ENCODE data around the gene GPATCH11. TPM values are rescaled to one million over a fixed set of nuclear protein-coding genes. Genes with fewer than 3 reads are reported as not detected.

GPATCH11 gene
- total and polyA plus RNA-seq, 2 of the 4 experiments (the other 2 are of a cell fraction) = 3.9 to 4.7 TPM

- Histone ChIP-seq H2BK5ac (ENCODE audit: low read depth, low read length, poor library complexity, severe bottlenecking) (no peak overlapping the region), H2AK9ac (replicated peaks; ENCODE audit: low read depth, low read length, poor library complexity) (no peak overlapping the region), H2BK120ac (ENCODE audit: low read depth, low read length) (no peak overlapping the region), H3K9me1 (ENCODE audit: insufficient read depth, low read length) (peaks cover 9% of the 10 kb centered on the region), H3K27me3 (ENCODE audit: control insufficient read depth, insufficient read depth, low read length) (no peaks in the 10 kb centered on the region), H3K36me3 (ENCODE audit: control insufficient read depth, insufficient read depth, low read length) (peaks cover 24% of the 10 kb centered on the region), H3K4me1 (ENCODE audit: control insufficient read depth, insufficient read depth, low read length) (no peaks in the 10 kb centered on the region; the same call in 1 of the 2 replicates), H3K4me2 (ENCODE audit: low read depth, low read length) (no peak overlapping the region), H3K23ac (ENCODE audit: low read depth, low read length) (no peak overlapping the region), H2BK20ac (ENCODE audit: low read depth, low read length) (no peak overlapping the region), H4K5ac (ENCODE audit: low read depth, low read length) (no peak overlapping the region), H3K9ac (ENCODE audit: low read depth, low read length) (no peak overlapping the region), H2AK5ac (ENCODE audit: low read depth, low read length) (no peak overlapping the region), H3K18ac (ENCODE audit: low read depth, low read length) (no peak overlapping the region), H3K27ac (ENCODE audit: insufficient read depth, low read length) (no peak overlapping the region), H3K79me1 (ENCODE audit: low read depth in 1 of 2, low read length in 2 of 2) (peaks cover 23 to 45% of the 10 kb centered on the region in 2 experiments), H3K9me3 (ENCODE audit: control insufficient read depth, insufficient read depth, low read length) (no peaks in the 10 kb centered on the region), H4K8ac (ENCODE audit: low read depth in 2 of 2, low read length in 2 of 2) (no peak overlapping the region), H2BK15ac (ENCODE audit: low read depth, low read length) (no peak overlapping the region), H3K4me3 (ENCODE audit: insufficient read depth, low read depth, low read length) (no peak overlapping the region), H2AFZ (replicated peaks; ENCODE audit: low read length, poor library complexity) (no peak overlapping the region), H3K4ac (ENCODE audit: low read depth, low read length) (no peak overlapping the region), H4K20me1 (ENCODE audit: insufficient read depth, low read length) (peaks cover 3% of the 10 kb centered on the region; the same call in 1 of the 2 replicates), H3K56ac (ENCODE audit: extremely low read depth, insufficient read depth, low read length) (no peak overlapping the region), H4K91ac (ENCODE audit: insufficient read depth, low read depth, low read length) (no peak overlapping the region), H3K14ac (replicated peaks; ENCODE audit: low read depth, low read length) (no peak overlapping the region)
- BruUV-seq (replicated peaks) = no TSS peak
- ChIA-PET POLR2A (ENCODE audit: unreplicated experiment) (no interaction called here), CTCF (no interaction called here)
- ATAC-seq (ENCODE audit: low read depth) (no peak), DNase-seq (no peak)
- intact Hi-C loops (cut with micrococcal nuclease) = no loop called here
- TF ChIP-seq FOS (IDR thresholded peaks at IDR 0.05; ENCODE audit: low read depth, low read length) (no peak), MAFK (IDR thresholded peaks at IDR 0.05; ENCODE audit: low read depth, low read length) (no peak), CTCF (conservative IDR thresholded peaks at IDR 0.05; ENCODE audit: low read depth, low read length) (no peak)
- 80% methylated on average over 2 of the region's 7 CpGs; no CpG with 5 or more reads in 1 of the 2 experiments for WGBS, 2 experiments (ENCODE audit: extremely low coverage in 2 of 2, insufficient read length in 1 of 2)
- in situ Hi-C loops (cut with MboI; ENCODE audit: low sequenced_read_pairs) = no loop called here
- dilution Hi-C loops (cut with HindIII; ENCODE audit: low sequenced_read_pairs, unreplicated experiment) = no loop called here
Observed at GRCh38 chr2:37148325-37148724, 64.0 kb downstream of the GPATCH11 start.

Other genes with a start within 250 kb of the GPATCH11 start
- 16.4 and 23.3 TPM in 2 replicates for gene STRN, start 118.0 kb upstream of the GPATCH11 start, total RNA-seq (2012; rRNA removed)
- gene STRN, start 118.0 kb upstream of the GPATCH11 start, polyA plus RNA-seq (2012; rRNA removed) = 4.9 and 5.1 TPM in 2 replicates
- gene HEATR5B, start 146 bp upstream of the GPATCH11 start, total RNA-seq (2012; rRNA removed) = 17.9 and 20.6 TPM in 2 replicates
- 7.6 and 8.3 TPM in 2 replicates for gene HEATR5B, start 146 bp upstream of the GPATCH11 start, polyA plus RNA-seq (2012; rRNA removed)
- gene EIF2AK2, start 72.5 kb downstream of the GPATCH11 start, total RNA-seq (2012; rRNA removed) = 16.8 and 32.2 TPM in 2 replicates
- 7.3 and 10.2 TPM in 2 replicates for gene EIF2AK2, start 72.5 kb downstream of the GPATCH11 start, polyA plus RNA-seq (2012; rRNA removed)
- not detected in 2 replicates for gene SULT6B1, start 104.2 kb downstream of the GPATCH11 start, total RNA-seq (2012; rRNA removed)
- gene SULT6B1, start 104.2 kb downstream of the GPATCH11 start, polyA plus RNA-seq (2012; rRNA removed) = not detected in 2 replicates
- gene CEBPZOS, start 112.0 kb downstream of the GPATCH11 start, total RNA-seq (2012; rRNA removed) = 16.8 and 23.3 TPM in 2 replicates
- gene CEBPZOS, start 112.0 kb downstream of the GPATCH11 start, polyA plus RNA-seq (2012; rRNA removed) = 26.3 and 31.5 TPM in 2 replicates
- gene CEBPZ, start 147.1 kb downstream of the GPATCH11 start, total RNA-seq (2012; rRNA removed) = 33.3 and 47.8 TPM in 2 replicates
- 9.4 and 9.5 TPM in 2 replicates for gene CEBPZ, start 147.1 kb downstream of the GPATCH11 start, polyA plus RNA-seq (2012; rRNA removed)
- gene NDUFAF7, start 147.1 kb downstream of the GPATCH11 start, total RNA-seq (2012; rRNA removed) = 9.9 and 12.8 TPM in 2 replicates
- 14.1 and 17.4 TPM in 2 replicates for gene NDUFAF7, start 147.1 kb downstream of the GPATCH11 start, polyA plus RNA-seq (2012; rRNA removed)
- 46.4 and 47.5 TPM in 2 replicates for gene PRKD3, start 240.3 kb downstream of the GPATCH11 start, total RNA-seq (2012; rRNA removed)
- 14.3 and 15.8 TPM in 2 replicates for gene PRKD3, start 240.3 kb downstream of the GPATCH11 start, polyA plus RNA-seq (2012; rRNA removed)

All from IMR-90 (cell line).